Measurements from ENCODE around the gene SPINT4.
A peak's percentile ranks its signal among the peaks of the same experiment; 100 is the strongest.
"Not testable (repeated sequence)": the region's sequence is repeated elsewhere in the genome, so short reads cannot be mapped to it uniquely, and the experiment has no call there.

The SPINT4 gene

GRCh38 chr20:45764618-45765282, 42.6 kb downstream of the SPINT4 start:
- not testable (repeated sequence) for H3K4me1 ChIP-seq (ENCODE audit: insufficient read depth, poor library complexity, severe bottlenecking); H3K27ac ChIP-seq (ENCODE audit: poor library complexity, severe bottlenecking); DNase-seq (ENCODE audit: low spot score); H3K9me3 ChIP-seq (ENCODE audit: severe bottlenecking); H3K36me3 ChIP-seq (ENCODE audit: low read depth); H3K27me3 ChIP-seq (ENCODE audit: insufficient read depth, poor library complexity, severe bottlenecking); H3K4me3 ChIP-seq (ENCODE audit: severe bottlenecking); ATAC-seq (ENCODE audit: low read depth)

GRCh38 chr20:45765307-45765875, 43.2 kb downstream of the SPINT4 start:
- Histone ChIP-seq H3K4me1 (ENCODE audit: insufficient read depth, poor library complexity, severe bottlenecking) (no peaks in the 10 kb centered on the region), H3K9me3 (ENCODE audit: severe bottlenecking) (no peaks in the 10 kb centered on the region), H3K27me3 (ENCODE audit: insufficient read depth, poor library complexity, severe bottlenecking) (no peaks in the 10 kb centered on the region), H3K4me3 (ENCODE audit: severe bottlenecking) (no peak overlapping the region), H3K27ac (ENCODE audit: poor library complexity, severe bottlenecking) (no peak overlapping the region), H3K36me3 (ENCODE audit: low read depth) (no peaks in the 10 kb centered on the region)
- ATAC-seq (ENCODE audit: low read depth), result no peak
- TF ChIP-seq CTCF (IDR thresholded peaks at IDR 0.05; ENCODE audit: poor library complexity, severe bottlenecking), result no peak
- DNase-seq (ENCODE audit: low spot score), result peak; percentile 45

GRCh38 chr20:45765980-45766379, 43.8 kb downstream of the SPINT4 start:
- no peak for TF ChIP-seq CTCF (IDR thresholded peaks at IDR 0.05; ENCODE audit: poor library complexity, severe bottlenecking)
- Histone ChIP-seq H3K36me3 (ENCODE audit: low read depth) (no peaks in the 10 kb centered on the region), H3K27me3 (ENCODE audit: insufficient read depth, poor library complexity, severe bottlenecking) (no peaks in the 10 kb centered on the region), H3K27ac (ENCODE audit: poor library complexity, severe bottlenecking) (no peak overlapping the region), H3K4me3 (ENCODE audit: severe bottlenecking) (no peak overlapping the region), H3K9me3 (ENCODE audit: severe bottlenecking) (no peaks in the 10 kb centered on the region), H3K4me1 (ENCODE audit: insufficient read depth, poor library complexity, severe bottlenecking) (no peaks in the 10 kb centered on the region)
- ATAC-seq (ENCODE audit: low read depth) (no peak), DNase-seq (ENCODE audit: low spot score) (peak; percentile 34)

GRCh38 chr20:45768479-45768878, 46.3 kb downstream of the SPINT4 start:
- Histone ChIP-seq H3K9me3 (ENCODE audit: severe bottlenecking) (no peaks in the 10 kb centered on the region), H3K36me3 (ENCODE audit: low read depth) (no peaks in the 10 kb centered on the region), H3K4me3 (ENCODE audit: severe bottlenecking) (no peak overlapping the region), H3K27ac (ENCODE audit: poor library complexity, severe bottlenecking) (no peak overlapping the region), H3K27me3 (ENCODE audit: insufficient read depth, poor library complexity, severe bottlenecking) (no peaks in the 10 kb centered on the region), H3K4me1 (ENCODE audit: insufficient read depth, poor library complexity, severe bottlenecking) (no peaks in the 10 kb centered on the region)
- no peak for TF ChIP-seq CTCF (IDR thresholded peaks at IDR 0.05; ENCODE audit: poor library complexity, severe bottlenecking)
- DNase-seq (ENCODE audit: low spot score), result no peak
- ATAC-seq (ENCODE audit: low read depth), result no peak

GRCh38 chr20:45771182-45771759, 49.1 kb downstream of the SPINT4 start:
- ATAC-seq (ENCODE audit: low read depth) (peak; percentile 76), DNase-seq (ENCODE audit: low spot score) (peak; percentile 75)
- Histone ChIP-seq H3K4me1 (ENCODE audit: insufficient read depth, poor library complexity, severe bottlenecking) (no peaks in the 10 kb centered on the region), H3K9me3 (ENCODE audit: severe bottlenecking) (no peaks in the 10 kb centered on the region), H3K27ac (ENCODE audit: poor library complexity, severe bottlenecking) (no peak overlapping the region), H3K4me3 (ENCODE audit: severe bottlenecking) (no peak overlapping the region), H3K27me3 (ENCODE audit: insufficient read depth, poor library complexity, severe bottlenecking) (no peaks in the 10 kb centered on the region), H3K36me3 (ENCODE audit: low read depth) (no peaks in the 10 kb centered on the region)
- peak; percentile 100 for TF ChIP-seq CTCF (IDR thresholded peaks at IDR 0.05; ENCODE audit: poor library complexity, severe bottlenecking)
